ENCODE measurements around the gene CA4.

The CA4 gene

DNA sequence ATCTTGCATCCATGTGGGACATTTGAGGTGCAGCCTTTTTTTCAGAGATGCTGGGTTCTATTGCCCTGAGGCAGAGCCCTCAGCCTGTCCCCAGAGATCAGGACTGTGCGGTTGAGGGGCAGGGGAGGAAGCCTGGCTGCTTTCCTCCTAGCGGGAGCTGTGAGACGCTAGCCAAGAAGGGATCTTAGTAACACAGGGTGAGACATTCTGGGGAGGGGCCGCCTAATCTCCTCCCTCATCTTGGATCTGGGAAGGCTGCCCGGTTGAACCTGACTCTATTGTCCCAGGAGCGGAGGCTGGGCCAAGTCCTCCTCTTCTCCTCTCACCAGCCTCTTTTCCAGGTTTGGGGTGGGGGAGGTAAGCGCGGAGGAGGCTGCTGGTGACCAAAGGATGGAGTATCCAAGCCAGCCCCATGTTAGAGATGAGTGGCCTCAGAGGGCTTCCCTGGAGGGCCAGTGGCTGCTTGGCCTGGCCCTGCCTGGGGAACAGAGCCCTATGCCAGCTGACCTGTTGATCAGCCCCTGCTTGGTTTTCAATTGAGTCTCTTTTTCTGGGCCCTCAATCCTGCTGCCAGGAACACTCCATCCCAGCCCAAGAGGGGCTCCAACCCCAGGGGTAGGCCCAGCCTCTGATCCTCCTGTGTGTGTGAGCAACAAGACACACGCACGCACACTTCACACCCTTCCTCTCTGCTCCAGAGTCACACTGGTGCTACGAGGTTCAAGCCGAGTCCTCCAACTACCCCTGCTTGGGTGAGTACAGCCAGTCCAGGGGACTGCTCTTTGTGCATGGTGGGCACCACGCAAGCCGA is 5.0 kb downstream of the CA4 start:
- TF ChIP-seq ESRRG (CRISPR knock-in tag; IDR thresholded peaks at IDR 0.05): no peak
- no peak for TF ChIP-seq CSDC2 (CRISPR knock-in tag; IDR thresholded peaks at IDR 0.05)
- no peak for TF ChIP-seq BACH2 (CRISPR knock-in tag; IDR thresholded peaks at IDR 0.05; ENCODE audit: borderline replicate concordance)
- no peak for TF ChIP-seq OSR1 (CRISPR knock-in tag; IDR thresholded peaks at IDR 0.05)
- TF ChIP-seq PPARA (CRISPR knock-in tag; IDR thresholded peaks at IDR 0.05; ENCODE audit: borderline replicate concordance): no peak
- TF ChIP-seq, protein P1, sequence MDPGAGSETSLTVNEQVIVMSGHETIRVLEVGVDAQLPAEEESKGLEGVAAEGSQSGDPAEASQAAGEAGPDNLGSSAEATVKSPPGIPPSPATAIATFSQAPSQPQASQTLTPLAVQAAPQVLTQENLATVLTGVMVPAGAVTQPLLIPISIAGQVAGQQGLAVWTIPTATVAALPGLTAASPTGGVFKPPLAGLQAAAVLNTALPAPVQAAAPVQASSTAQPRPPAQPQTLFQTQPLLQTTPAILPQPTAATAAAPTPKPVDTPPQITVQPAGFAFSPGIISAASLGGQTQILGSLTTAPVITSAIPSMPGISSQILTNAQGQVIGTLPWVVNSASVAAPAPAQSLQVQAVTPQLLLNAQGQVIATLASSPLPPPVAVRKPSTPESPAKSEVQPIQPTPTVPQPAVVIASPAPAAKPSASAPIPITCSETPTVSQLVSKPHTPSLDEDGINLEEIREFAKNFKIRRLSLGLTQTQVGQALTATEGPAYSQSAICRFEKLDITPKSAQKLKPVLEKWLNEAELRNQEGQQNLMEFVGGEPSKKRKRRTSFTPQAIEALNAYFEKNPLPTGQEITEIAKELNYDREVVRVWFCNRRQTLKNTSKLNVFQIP (CRISPR knock-in tag; IDR thresholded peaks at IDR 0.05; ENCODE audit: borderline replicate concordance, low read depth): no peak
- TF ChIP-seq, protein P2, sequence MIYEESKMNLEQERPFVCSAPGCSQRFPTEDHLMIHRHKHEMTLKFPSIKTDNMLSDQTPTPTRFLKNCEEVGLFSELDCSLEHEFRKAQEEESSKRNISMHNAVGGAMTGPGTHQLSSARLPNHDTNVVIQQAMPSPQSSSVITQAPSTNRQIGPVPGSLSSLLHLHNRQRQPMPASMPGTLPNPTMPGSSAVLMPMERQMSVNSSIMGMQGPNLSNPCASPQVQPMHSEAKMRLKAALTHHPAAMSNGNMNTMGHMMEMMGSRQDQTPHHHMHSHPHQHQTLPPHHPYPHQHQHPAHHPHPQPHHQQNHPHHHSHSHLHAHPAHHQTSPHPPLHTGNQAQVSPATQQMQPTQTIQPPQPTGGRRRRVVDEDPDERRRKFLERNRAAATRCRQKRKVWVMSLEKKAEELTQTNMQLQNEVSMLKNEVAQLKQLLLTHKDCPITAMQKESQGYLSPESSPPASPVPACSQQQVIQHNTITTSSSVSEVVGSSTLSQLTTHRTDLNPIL (CRISPR knock-in tag; IDR thresholded peaks at IDR 0.05; ENCODE audit: low read depth): no peak
- no peak for TF ChIP-seq ARNTL (CRISPR knock-in tag; IDR thresholded peaks at IDR 0.05; ENCODE audit: borderline replicate concordance, low read depth)
- TF ChIP-seq, protein P3, sequence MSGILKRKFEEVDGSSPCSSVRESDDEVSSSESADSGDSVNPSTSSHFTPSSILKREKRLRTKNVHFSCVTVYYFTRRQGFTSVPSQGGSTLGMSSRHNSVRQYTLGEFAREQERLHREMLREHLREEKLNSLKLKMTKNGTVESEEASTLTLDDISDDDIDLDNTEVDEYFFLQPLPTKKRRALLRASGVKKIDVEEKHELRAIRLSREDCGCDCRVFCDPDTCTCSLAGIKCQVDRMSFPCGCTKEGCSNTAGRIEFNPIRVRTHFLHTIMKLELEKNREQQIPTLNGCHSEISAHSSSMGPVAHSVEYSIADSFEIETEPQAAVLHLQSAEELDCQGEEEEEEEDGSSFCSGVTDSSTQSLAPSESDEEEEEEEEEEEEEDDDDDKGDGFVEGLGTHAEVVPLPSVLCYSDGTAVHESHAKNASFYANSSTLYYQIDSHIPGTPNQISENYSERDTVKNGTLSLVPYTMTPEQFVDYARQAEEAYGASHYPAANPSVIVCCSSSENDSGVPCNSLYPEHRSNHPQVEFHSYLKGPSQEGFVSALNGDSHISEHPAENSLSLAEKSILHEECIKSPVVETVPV (CRISPR knock-in tag; IDR thresholded peaks at IDR 0.05): no peak
- no peak for TF ChIP-seq ZC3H10 (CRISPR knock-in tag; IDR thresholded peaks at IDR 0.05)
- no peak for TF ChIP-seq ZFP30 (CRISPR knock-in tag; IDR thresholded peaks at IDR 0.05)
- TF ChIP-seq SNAI2 (CRISPR knock-in tag; IDR thresholded peaks at IDR 0.05): no peak
- no peak for TF ChIP-seq ZNF565 (CRISPR knock-in tag; conservative IDR thresholded peaks at IDR 0.05; ENCODE audit: low read depth)
- TF ChIP-seq TCF4 (CRISPR knock-in tag; IDR thresholded peaks at IDR 0.05; ENCODE audit: borderline replicate concordance): no peak
- no peak for TF ChIP-seq ZNF8 (CRISPR knock-in tag; IDR thresholded peaks at IDR 0.05)
- TF ChIP-seq, protein P4, sequence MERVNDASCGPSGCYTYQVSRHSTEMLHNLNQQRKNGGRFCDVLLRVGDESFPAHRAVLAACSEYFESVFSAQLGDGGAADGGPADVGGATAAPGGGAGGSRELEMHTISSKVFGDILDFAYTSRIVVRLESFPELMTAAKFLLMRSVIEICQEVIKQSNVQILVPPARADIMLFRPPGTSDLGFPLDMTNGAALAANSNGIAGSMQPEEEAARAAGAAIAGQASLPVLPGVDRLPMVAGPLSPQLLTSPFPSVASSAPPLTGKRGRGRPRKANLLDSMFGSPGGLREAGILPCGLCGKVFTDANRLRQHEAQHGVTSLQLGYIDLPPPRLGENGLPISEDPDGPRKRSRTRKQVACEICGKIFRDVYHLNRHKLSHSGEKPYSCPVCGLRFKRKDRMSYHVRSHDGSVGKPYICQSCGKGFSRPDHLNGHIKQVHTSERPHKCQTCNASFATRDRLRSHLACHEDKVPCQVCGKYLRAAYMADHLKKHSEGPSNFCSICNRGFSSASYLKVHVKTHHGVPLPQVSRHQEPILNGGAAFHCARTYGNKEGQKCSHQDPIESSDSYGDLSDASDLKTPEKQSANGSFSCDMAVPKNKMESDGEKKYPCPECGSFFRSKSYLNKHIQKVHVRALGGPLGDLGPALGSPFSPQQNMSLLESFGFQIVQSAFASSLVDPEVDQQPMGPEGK (CRISPR knock-in tag; IDR thresholded peaks at IDR 0.05; ENCODE audit: borderline replicate concordance): no peak
- no peak for TF ChIP-seq ZNF70 (CRISPR knock-in tag; IDR thresholded peaks at IDR 0.05)
- no peak for TF ChIP-seq ISL1 (CRISPR knock-in tag; IDR thresholded peaks at IDR 0.05)
- TF ChIP-seq ZFP3 (CRISPR knock-in tag; IDR thresholded peaks at IDR 0.05): no peak
- ATAC-seq: peak; percentile 69

DNA sequence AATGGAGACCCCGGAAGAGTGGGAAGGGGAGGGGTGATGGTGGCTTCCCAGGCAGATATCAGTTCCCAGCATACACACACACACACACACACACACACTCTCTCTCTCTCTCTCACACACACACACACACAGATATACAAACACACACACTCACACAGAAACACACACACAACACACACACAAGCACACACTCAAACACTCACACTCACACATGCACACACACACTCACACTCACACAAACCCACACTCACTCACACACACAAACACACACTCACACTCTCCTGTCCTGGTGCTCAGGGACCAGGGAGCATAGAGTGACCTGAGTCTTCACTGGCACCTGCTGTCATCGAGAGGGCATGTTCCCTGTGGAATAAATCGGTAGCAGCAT is 5.6 kb downstream of the CA4 start:
- no peak for ATAC-seq
- TF ChIP-seq ZFP30 (CRISPR knock-in tag; IDR thresholded peaks at IDR 0.05): no peak
- TF ChIP-seq BACH2 (CRISPR knock-in tag; IDR thresholded peaks at IDR 0.05; ENCODE audit: borderline replicate concordance): no peak
- TF ChIP-seq TCF4 (CRISPR knock-in tag; IDR thresholded peaks at IDR 0.05; ENCODE audit: borderline replicate concordance): no peak
- TF ChIP-seq, protein P3 (CRISPR knock-in tag; IDR thresholded peaks at IDR 0.05): no peak
- TF ChIP-seq ZFP3 (CRISPR knock-in tag; IDR thresholded peaks at IDR 0.05): no peak

DNA sequence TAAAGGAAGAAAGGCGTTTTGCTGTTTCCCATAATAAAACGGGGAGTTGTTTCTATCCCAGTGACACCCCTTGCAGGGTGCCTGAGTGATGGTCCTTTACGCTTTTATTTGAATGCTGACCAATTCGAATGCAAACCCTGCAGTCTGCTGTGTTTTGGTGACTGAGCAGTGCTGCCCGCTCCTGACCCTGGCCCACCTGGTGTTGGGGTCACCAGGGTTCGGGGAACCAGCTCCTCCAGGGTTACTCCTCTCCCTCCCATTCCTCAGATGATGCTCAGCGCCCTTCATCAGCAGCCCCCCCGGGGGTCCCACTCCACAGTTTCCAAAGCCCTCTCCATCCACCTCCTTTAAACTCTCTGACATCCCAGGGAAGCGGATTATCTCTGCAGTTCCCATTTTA is 6.0 kb downstream of the CA4 start:
- TF ChIP-seq PPARA (CRISPR knock-in tag; IDR thresholded peaks at IDR 0.05; ENCODE audit: borderline replicate concordance) (no peak), SNAI2 (CRISPR knock-in tag; IDR thresholded peaks at IDR 0.05) (no peak), CSDC2 (CRISPR knock-in tag; IDR thresholded peaks at IDR 0.05) (no peak), ZNF565 (CRISPR knock-in tag; conservative IDR thresholded peaks at IDR 0.05; ENCODE audit: low read depth) (no peak), ARNTL (CRISPR knock-in tag; IDR thresholded peaks at IDR 0.05; ENCODE audit: borderline replicate concordance, low read depth) (no peak), OSR1 (CRISPR knock-in tag; IDR thresholded peaks at IDR 0.05) (no peak), TOX (CRISPR knock-in tag; IDR thresholded peaks at IDR 0.05; ENCODE audit: borderline replicate concordance) (no peak), RARB (CRISPR knock-in tag; IDR thresholded peaks at IDR 0.05) (no peak), ZNF70 (CRISPR knock-in tag; IDR thresholded peaks at IDR 0.05) (no peak), ZNF8 (CRISPR knock-in tag; IDR thresholded peaks at IDR 0.05) (no peak)
- TF ChIP-seq, protein P5, sequence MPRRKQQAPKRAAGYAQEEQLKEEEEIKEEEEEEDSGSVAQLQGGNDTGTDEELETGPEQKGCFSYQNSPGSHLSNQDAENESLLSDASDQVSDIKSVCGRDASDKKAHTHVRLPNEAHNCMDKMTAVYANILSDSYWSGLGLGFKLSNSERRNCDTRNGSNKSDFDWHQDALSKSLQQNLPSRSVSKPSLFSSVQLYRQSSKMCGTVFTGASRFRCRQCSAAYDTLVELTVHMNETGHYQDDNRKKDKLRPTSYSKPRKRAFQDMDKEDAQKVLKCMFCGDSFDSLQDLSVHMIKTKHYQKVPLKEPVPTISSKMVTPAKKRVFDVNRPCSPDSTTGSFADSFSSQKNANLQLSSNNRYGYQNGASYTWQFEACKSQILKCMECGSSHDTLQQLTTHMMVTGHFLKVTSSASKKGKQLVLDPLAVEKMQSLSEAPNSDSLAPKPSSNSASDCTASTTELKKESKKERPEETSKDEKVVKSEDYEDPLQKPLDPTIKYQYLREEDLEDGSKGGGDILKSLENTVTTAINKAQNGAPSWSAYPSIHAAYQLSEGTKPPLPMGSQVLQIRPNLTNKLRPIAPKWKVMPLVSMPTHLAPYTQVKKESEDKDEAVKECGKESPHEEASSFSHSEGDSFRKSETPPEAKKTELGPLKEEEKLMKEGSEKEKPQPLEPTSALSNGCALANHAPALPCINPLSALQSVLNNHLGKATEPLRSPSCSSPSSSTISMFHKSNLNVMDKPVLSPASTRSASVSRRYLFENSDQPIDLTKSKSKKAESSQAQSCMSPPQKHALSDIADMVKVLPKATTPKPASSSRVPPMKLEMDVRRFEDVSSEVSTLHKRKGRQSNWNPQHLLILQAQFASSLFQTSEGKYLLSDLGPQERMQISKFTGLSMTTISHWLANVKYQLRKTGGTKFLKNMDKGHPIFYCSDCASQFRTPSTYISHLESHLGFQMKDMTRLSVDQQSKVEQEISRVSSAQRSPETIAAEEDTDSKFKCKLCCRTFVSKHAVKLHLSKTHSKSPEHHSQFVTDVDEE (CRISPR knock-in tag; IDR thresholded peaks at IDR 0.05): no peak
- TF ChIP-seq, protein P3 (CRISPR knock-in tag; IDR thresholded peaks at IDR 0.05): no peak
- TF ChIP-seq, protein P2 (CRISPR knock-in tag; IDR thresholded peaks at IDR 0.05; ENCODE audit: low read depth): no peak
- no peak for ATAC-seq
